ENCODE data around the gene CRISPLD2. TPM values are rescaled to one million over a fixed set of nuclear protein-coding genes. Genes with fewer than 3 reads are reported as not detected.
"Not testable (repeated sequence)": the region's sequence is repeated elsewhere in the genome, so short reads cannot be mapped to it uniquely, and the experiment has no call there.

Gene CRISPLD2
- total RNA-seq, 1 donor: 2.2 TPM

GRCh38 chr16:84821728-84822689, 2.2 kb downstream of the CRISPLD2 start:
- DNase-seq (ENCODE audit: low read depth in 2 of 3, low spot score in 2 of 3): no peak

- no peak for DNase-seq (ENCODE audit: low read depth in 2 of 3, low spot score in 2 of 3)
These were observed 3.2 kb downstream of the CRISPLD2 start for GRCh38 chr16:84822990-84823389.

GRCh38 chr16:84823484-84823883, 3.7 kb downstream of the CRISPLD2 start:
- DNase-seq (ENCODE audit: low read depth in 2 of 3, low spot score in 2 of 3): no peak

GRCh38 chr16:84823926-84824325, 4.1 kb downstream of the CRISPLD2 start:
- DNase-seq (ENCODE audit: low read depth in 2 of 3, low spot score in 2 of 3): no peak

- no peak for DNase-seq (ENCODE audit: low read depth in 2 of 3, low spot score in 2 of 3)
These were observed 6.2 kb downstream of the CRISPLD2 start for GRCh38 chr16:84825896-84826557.

- DNase-seq (ENCODE audit: low read depth in 2 of 3, low spot score in 2 of 3): no peak
These were observed 6.8 kb downstream of the CRISPLD2 start for GRCh38 chr16:84826558-84826941.

GRCh38 chr16:84827131-84827574, 7.4 kb downstream of the CRISPLD2 start:
- no peak for DNase-seq (ENCODE audit: low read depth in 2 of 3, low spot score in 2 of 3)

GRCh38 chr16:84827897-84828296, 8.1 kb downstream of the CRISPLD2 start:
- DNase-seq (ENCODE audit: low read depth in 2 of 3, low spot score in 2 of 3): no peak

- no peak for DNase-seq (ENCODE audit: low read depth in 2 of 3, low spot score in 2 of 3)
These were observed 8.5 kb downstream of the CRISPLD2 start for GRCh38 chr16:84828322-84828721.

GRCh38 chr16:84829168-84829965, 9.6 kb downstream of the CRISPLD2 start:
- no peak for DNase-seq (ENCODE audit: low read depth in 2 of 3, low spot score in 2 of 3)

- DNase-seq (ENCODE audit: low read depth in 2 of 3, low spot score in 2 of 3): no peak
These were observed 11.1 kb downstream of the CRISPLD2 start for GRCh38 chr16:84830765-84831384.

- DNase-seq (ENCODE audit: low read depth in 2 of 3, low spot score in 2 of 3): not testable (repeated sequence)
These were observed 11.9 kb downstream of the CRISPLD2 start for GRCh38 chr16:84831728-84832127.

GRCh38 chr16:84832488-84833143, 12.8 kb downstream of the CRISPLD2 start:
- no peak for DNase-seq (ENCODE audit: low read depth in 2 of 3, low spot score in 2 of 3)

GRCh38 chr16:84833144-84833500, 13.3 kb downstream of the CRISPLD2 start:
- DNase-seq (ENCODE audit: low read depth in 2 of 3, low spot score in 2 of 3): no peak

- no peak for DNase-seq (ENCODE audit: low read depth in 2 of 3, low spot score in 2 of 3)
These were observed 14.0 kb downstream of the CRISPLD2 start for GRCh38 chr16:84833542-84834402.

- no peak for DNase-seq (ENCODE audit: low read depth in 2 of 3, low spot score in 2 of 3)
These were observed 14.6 kb downstream of the CRISPLD2 start for GRCh38 chr16:84834403-84834772.

- no peak for DNase-seq (ENCODE audit: low read depth in 2 of 3, low spot score in 2 of 3)
These were observed 16.5 kb downstream of the CRISPLD2 start for GRCh38 chr16:84836234-84836647.

GRCh38 chr16:84836967-84837366, 17.2 kb downstream of the CRISPLD2 start:
- DNase-seq (ENCODE audit: low read depth in 2 of 3, low spot score in 2 of 3): no peak

- no peak for DNase-seq (ENCODE audit: low read depth in 2 of 3, low spot score in 2 of 3)
These were observed 18.7 kb downstream of the CRISPLD2 start for GRCh38 chr16:84838383-84838948.

Measured in hematopoietic multipotent progenitor cell (in vitro differentiated cells).